ENCODE results near the gene NHEJ1. TPM values are rescaled to one million over a fixed set of nuclear protein-coding genes. Genes with fewer than 3 reads are reported as not detected.

NHEJ1 gene
- total RNA-seq, 1 experiment from 2014 or later, result 16.7 TPM

GRCh38 chr2:219084791-219085190 lies 75.8 kb downstream of the NHEJ1 start:
- TF ChIP-seq, protein P1, sequence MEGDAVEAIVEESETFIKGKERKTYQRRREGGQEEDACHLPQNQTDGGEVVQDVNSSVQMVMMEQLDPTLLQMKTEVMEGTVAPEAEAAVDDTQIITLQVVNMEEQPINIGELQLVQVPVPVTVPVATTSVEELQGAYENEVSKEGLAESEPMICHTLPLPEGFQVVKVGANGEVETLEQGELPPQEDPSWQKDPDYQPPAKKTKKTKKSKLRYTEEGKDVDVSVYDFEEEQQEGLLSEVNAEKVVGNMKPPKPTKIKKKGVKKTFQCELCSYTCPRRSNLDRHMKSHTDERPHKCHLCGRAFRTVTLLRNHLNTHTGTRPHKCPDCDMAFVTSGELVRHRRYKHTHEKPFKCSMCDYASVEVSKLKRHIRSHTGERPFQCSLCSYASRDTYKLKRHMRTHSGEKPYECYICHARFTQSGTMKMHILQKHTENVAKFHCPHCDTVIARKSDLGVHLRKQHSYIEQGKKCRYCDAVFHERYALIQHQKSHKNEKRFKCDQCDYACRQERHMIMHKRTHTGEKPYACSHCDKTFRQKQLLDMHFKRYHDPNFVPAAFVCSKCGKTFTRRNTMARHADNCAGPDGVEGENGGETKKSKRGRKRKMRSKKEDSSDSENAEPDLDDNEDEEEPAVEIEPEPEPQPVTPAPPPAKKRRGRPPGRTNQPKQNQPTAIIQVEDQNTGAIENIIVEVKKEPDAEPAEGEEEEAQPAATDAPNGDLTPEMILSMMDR (conservative IDR thresholded peaks at IDR 0.05; ENCODE audit: low read depth, low read length), result no peak
- TF ChIP-seq EZH2 (IDR thresholded peaks at IDR 0.05; ENCODE audit: low read length, unreplicated experiment) (no peak), EZH2phosphoT487 (IDR thresholded peaks at IDR 0.05; ENCODE audit: borderline replicate concordance, low read length) (no peak)

DNA sequence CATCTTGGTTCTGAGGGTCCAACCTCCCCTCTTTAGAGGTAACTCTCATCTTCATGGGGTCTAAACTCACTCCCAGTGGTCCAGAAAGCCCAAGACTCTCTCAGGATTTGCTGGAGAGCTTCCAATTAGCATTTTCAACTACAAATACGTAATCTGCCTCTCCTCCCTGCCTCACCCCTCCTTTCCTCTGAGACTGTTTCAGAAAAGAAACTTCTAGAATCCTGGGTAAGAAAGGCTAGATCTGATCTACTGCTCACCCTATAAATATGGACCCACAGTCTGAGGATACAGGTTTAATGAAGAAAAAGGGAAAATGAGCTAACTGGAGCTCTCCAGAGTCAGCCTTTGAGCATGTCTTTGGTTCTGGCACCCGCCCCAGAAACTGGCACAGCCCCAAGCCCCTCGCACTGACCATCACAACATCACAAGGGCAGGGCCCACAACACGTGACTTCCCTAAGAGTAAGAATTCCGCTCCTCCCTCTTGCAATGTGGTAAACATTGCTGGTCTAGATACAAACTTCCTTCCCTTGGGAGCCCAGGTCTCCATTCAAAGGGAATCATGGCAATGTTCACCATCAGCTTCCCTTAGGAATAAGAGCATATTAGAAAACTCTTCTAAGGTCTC lies 78.2 kb downstream of the NHEJ1 start:
- Histone ChIP-seq H3K36me3 (ENCODE audit: low read depth, low read length) (no peaks in the 10 kb centered on the region), H3K4me1 (ENCODE audit: insufficient read depth, low read length) (peaks cover 11% of the 10 kb centered on the region), H3K9me2 (replicated peaks; ENCODE audit: low read length) (no peaks in the 10 kb centered on the region), H3F3A (ENCODE audit: low read length, unreplicated experiment) (no peaks in the 10 kb centered on the region), H3K27ac (ENCODE audit: low read length) (no peak overlapping the region), H4K20me1 (ENCODE audit: low read length) (no peaks in the 10 kb centered on the region), H3K4me2 (ENCODE audit: low read length) (no peak overlapping the region), H3K27me3 (ENCODE audit: low read length) (no peaks in the 10 kb centered on the region), H3K9me3 (ENCODE audit: low read length) (no peaks in the 10 kb centered on the region), H3K4me3 (ENCODE audit: low read length) (no peak overlapping the region), H3K79me2 (ENCODE audit: low read length) (no peaks in the 10 kb centered on the region), H3K9ac (ENCODE audit: low read length) (no peak overlapping the region), H2AFZ (ENCODE audit: low read length) (no peak overlapping the region)
- intact Hi-C loops (cut with micrococcal nuclease), result no loop called here
- DNase-seq, result no peak
- ChIA-PET POLR2A (ENCODE audit: unreplicated experiment) (no interaction called here), CTCF (no interaction called here)
- no peak for TF ChIP-seq EZH2 (IDR thresholded peaks at IDR 0.05; ENCODE audit: low read length, unreplicated experiment)
- no peak for TF ChIP-seq EZH2phosphoT487 (IDR thresholded peaks at IDR 0.05; ENCODE audit: borderline replicate concordance, low read length)
- TF ChIP-seq, protein P1 (conservative IDR thresholded peaks at IDR 0.05; ENCODE audit: low read depth, low read length), result no peak
- BruUV-seq (replicated peaks), result no TSS peak
- no peak for ATAC-seq

More at GRCh38 chr2:219084791-219085190, 75.8 kb downstream of the NHEJ1 start:
- no peaks in the 10 kb centered on the region for H3K9me2 ChIP-seq (replicated peaks; ENCODE audit: low read length)
- intact Hi-C loops (cut with micrococcal nuclease), result no loop called here
- no peak overlapping the region for H2AFZ ChIP-seq (ENCODE audit: low read length)
- H4K20me1 ChIP-seq (ENCODE audit: low read length), result no peaks in the 10 kb centered on the region
- DNase-seq (no peak), ATAC-seq (no peak)
- H3K27me3 ChIP-seq (ENCODE audit: low read length), result no peaks in the 10 kb centered on the region
- no peak overlapping the region for H3K4me3 ChIP-seq (ENCODE audit: low read length)
- BruUV-seq (replicated peaks), result no TSS peak
- H3K9me3 ChIP-seq (ENCODE audit: low read length), result no peaks in the 10 kb centered on the region
- H3K4me2 ChIP-seq (ENCODE audit: low read length), result no peak overlapping the region
- peaks cover 2% of the 10 kb centered on the region for H3K4me1 ChIP-seq (ENCODE audit: insufficient read depth, low read length)
- no peaks in the 10 kb centered on the region for H3K36me3 ChIP-seq (ENCODE audit: low read depth, low read length)
- no peaks in the 10 kb centered on the region for H3K79me2 ChIP-seq (ENCODE audit: low read length)
- H3F3A ChIP-seq (ENCODE audit: low read length, unreplicated experiment), result no peaks in the 10 kb centered on the region
- ChIA-PET CTCF (no interaction called here), POLR2A (ENCODE audit: unreplicated experiment) (no interaction called here)
- H3K9ac ChIP-seq (ENCODE audit: low read length), result no peak overlapping the region
- no peak overlapping the region for H3K27ac ChIP-seq (ENCODE audit: low read length)

DNA sequence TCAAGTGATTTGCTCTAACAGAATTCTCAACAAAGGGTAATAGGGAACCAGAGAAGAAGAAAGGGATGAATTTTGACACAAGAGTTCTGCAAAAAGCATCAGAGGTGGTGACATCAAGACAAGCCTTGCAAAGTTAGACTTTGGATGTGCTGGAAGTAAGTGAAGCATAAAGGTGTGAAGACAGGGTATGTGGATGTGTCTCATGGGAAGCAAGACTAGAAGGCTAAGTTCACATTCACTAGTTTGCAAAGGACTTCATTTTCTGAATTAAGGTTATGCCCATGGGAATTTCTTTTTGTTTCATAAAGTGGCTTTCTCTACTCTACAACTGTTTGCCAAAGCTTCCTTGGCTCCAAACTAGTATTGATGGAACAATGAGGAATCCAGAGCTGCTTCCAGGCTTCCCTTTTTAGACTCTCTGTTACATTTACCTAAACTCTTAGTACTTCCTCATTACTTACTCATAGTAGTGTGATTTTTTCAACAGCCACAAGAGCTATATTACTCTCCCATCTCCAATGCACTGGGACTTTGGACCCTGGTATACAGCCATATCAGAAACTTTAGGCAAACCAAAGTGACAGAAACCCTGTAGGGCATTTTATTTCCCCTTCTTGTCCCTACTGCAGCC lies 78.8 kb downstream of the NHEJ1 start:
- Histone ChIP-seq H3K9me3 (ENCODE audit: low read length) (no peaks in the 10 kb centered on the region), H2AFZ (ENCODE audit: low read length) (no peak overlapping the region), H3K79me2 (ENCODE audit: low read length) (no peaks in the 10 kb centered on the region), H3K9me2 (replicated peaks; ENCODE audit: low read length) (no peaks in the 10 kb centered on the region), H3K27ac (ENCODE audit: low read length) (no peak overlapping the region), H3K36me3 (ENCODE audit: low read depth, low read length) (no peaks in the 10 kb centered on the region), H3K4me2 (ENCODE audit: low read length) (no peak overlapping the region), H3K9ac (ENCODE audit: low read length) (no peak overlapping the region), H3F3A (ENCODE audit: low read length, unreplicated experiment) (no peaks in the 10 kb centered on the region), H4K20me1 (ENCODE audit: low read length) (no peaks in the 10 kb centered on the region), H3K4me3 (ENCODE audit: low read length) (no peak overlapping the region), H3K4me1 (ENCODE audit: insufficient read depth, low read length) (peaks cover 11% of the 10 kb centered on the region), H3K27me3 (ENCODE audit: low read length) (no peaks in the 10 kb centered on the region)
- CTCF ChIA-PET, result no interaction called here
- DNase-seq (no peak), ATAC-seq (no peak)
- POLR2A ChIA-PET (ENCODE audit: unreplicated experiment), result no interaction called here
- intact Hi-C loops (cut with micrococcal nuclease), result no loop called here
- BruUV-seq (replicated peaks), result no TSS peak
- TF ChIP-seq EZH2 (IDR thresholded peaks at IDR 0.05; ENCODE audit: low read length, unreplicated experiment), result no peak
- TF ChIP-seq, protein P1 (conservative IDR thresholded peaks at IDR 0.05; ENCODE audit: low read depth, low read length), result no peak
- TF ChIP-seq EZH2phosphoT487 (IDR thresholded peaks at IDR 0.05; ENCODE audit: borderline replicate concordance, low read length), result no peak

All from PC-3 (cell line).